ENCODE data around the gene MAP4K2. TPM values are rescaled to one million over a fixed set of nuclear protein-coding genes. Genes with fewer than 3 reads are reported as not detected.

The MAP4K2 gene
- total and polyA plus RNA-seq, 9 of the 15 experiments (the other 6 are each of a cell fraction or from before 2014, with no cell fraction given), result 0.13 to 14.5 (median 7.3) TPM

Other genes with a start within 250 kb of the MAP4K2 start
Only the 7 nearest of the 17 such genes appear.
- gene NRXN2, start 80.0 kb downstream of the MAP4K2 start, total RNA-seq (2014; rRNA removed), result 0.45 and 0.53 TPM in 2 replicates
- not detected in 2 replicates for gene NRXN2, start 80.0 kb downstream of the MAP4K2 start, total RNA-seq (2014; rRNA removed; fragmentation: Illumina TruSeq; extraction: Trizol)
- 0.11 TPM in 1 of 2 replicates, not detected in the other for gene NRXN2, start 80.0 kb downstream of the MAP4K2 start, total RNA-seq (2015; rRNA removed; fragmentation: Illumina TruSeq; extraction: Trizol)
- 0.47 and 0.69 TPM in 2 replicates for gene NRXN2, start 80.0 kb downstream of the MAP4K2 start, total RNA-seq (2021)
- 0.15 and 0.18 TPM in 2 replicates for gene NRXN2, start 80.0 kb downstream of the MAP4K2 start, polyA plus RNA-seq (2011; rRNA removed)
- 0.07 and 0.08 TPM in 2 replicates for gene NRXN2, start 80.0 kb downstream of the MAP4K2 start, polyA plus RNA-seq (2014; fragmentation: Illumina TruSeq; extraction: Trizol)
- not detected for gene NRXN2, start 80.0 kb downstream of the MAP4K2 start, polyA plus RNA-seq (2014; fragmentation: Nextera tagmentation; extraction: Ambion mirVana)
- 0.12 TPM in 1 of 2 replicates, not detected in the other for gene NRXN2, start 80.0 kb downstream of the MAP4K2 start, polyA plus RNA-seq (2014; rRNA removed)
- gene RASGRP2, start 59.1 kb downstream of the MAP4K2 start, total RNA-seq (2014; rRNA removed), result 10.8 and 12.3 TPM in 2 replicates
- 4.2 and 5.3 TPM in 2 replicates for gene RASGRP2, start 59.1 kb downstream of the MAP4K2 start, total RNA-seq (2014; rRNA removed; fragmentation: Illumina TruSeq; extraction: Trizol)
- gene RASGRP2, start 59.1 kb downstream of the MAP4K2 start, total RNA-seq (2015; rRNA removed; fragmentation: Illumina TruSeq; extraction: Trizol), result 4.1 and 5.0 TPM in 2 replicates
- 14.6 and 15.8 TPM in 2 replicates for gene RASGRP2, start 59.1 kb downstream of the MAP4K2 start, total RNA-seq (2021)
- 15.7 and 16.6 TPM in 2 replicates for gene RASGRP2, start 59.1 kb downstream of the MAP4K2 start, polyA plus RNA-seq (2011; rRNA removed)
- gene RASGRP2, start 59.1 kb downstream of the MAP4K2 start, polyA plus RNA-seq (2014; fragmentation: Illumina TruSeq; extraction: Trizol), result 5.5 and 6.3 TPM in 2 replicates
- gene RASGRP2, start 59.1 kb downstream of the MAP4K2 start, polyA plus RNA-seq (2014; fragmentation: Nextera tagmentation; extraction: Ambion mirVana), result 1 to 10 TPM in 1 of 2 experiments, under 1 TPM in 1; 0.87 to 1.1 TPM
- gene RASGRP2, start 59.1 kb downstream of the MAP4K2 start, polyA plus RNA-seq (2014; rRNA removed), result 15.8 and 22.7 TPM in 2 replicates
- 0.65 and 1.5 TPM in 2 replicates for gene PYGM, start 43.2 kb downstream of the MAP4K2 start, total RNA-seq (2014; rRNA removed)
- 0.29 and 0.32 TPM in 2 replicates for gene PYGM, start 43.2 kb downstream of the MAP4K2 start, total RNA-seq (2014; rRNA removed; fragmentation: Illumina TruSeq; extraction: Trizol)
- 0.33 and 0.60 TPM in 2 replicates for gene PYGM, start 43.2 kb downstream of the MAP4K2 start, total RNA-seq (2015; rRNA removed; fragmentation: Illumina TruSeq; extraction: Trizol)
- 0.69 and 1.2 TPM in 2 replicates for gene PYGM, start 43.2 kb downstream of the MAP4K2 start, total RNA-seq (2021)
- 0.72 and 1.2 TPM in 2 replicates for gene PYGM, start 43.2 kb downstream of the MAP4K2 start, polyA plus RNA-seq (2011; rRNA removed)
- gene PYGM, start 43.2 kb downstream of the MAP4K2 start, polyA plus RNA-seq (2014; fragmentation: Illumina TruSeq; extraction: Trizol), result 0.76 and 0.87 TPM in 2 replicates
- under 1 TPM; 0.07 to 0.11 TPM for gene PYGM, start 43.2 kb downstream of the MAP4K2 start, polyA plus RNA-seq (2014; fragmentation: Nextera tagmentation; extraction: Ambion mirVana)
- 0.55 and 0.68 TPM in 2 replicates for gene PYGM, start 43.2 kb downstream of the MAP4K2 start, polyA plus RNA-seq (2014; rRNA removed)
- 141 and 158 TPM in 2 replicates for gene SF1, start 24.7 kb downstream of the MAP4K2 start, total RNA-seq (2014; rRNA removed)
- 111 and 122 TPM in 2 replicates for gene SF1, start 24.7 kb downstream of the MAP4K2 start, total RNA-seq (2014; rRNA removed; fragmentation: Illumina TruSeq; extraction: Trizol)
- 78.3 and 84.0 TPM in 2 replicates for gene SF1, start 24.7 kb downstream of the MAP4K2 start, total RNA-seq (2015; rRNA removed; fragmentation: Illumina TruSeq; extraction: Trizol)
- gene SF1, start 24.7 kb downstream of the MAP4K2 start, total RNA-seq (2021), result 295 and 334 TPM in 2 replicates
- gene SF1, start 24.7 kb downstream of the MAP4K2 start, polyA plus RNA-seq (2011; rRNA removed), result 64.3 and 88.2 TPM in 2 replicates
- 207 and 244 TPM in 2 replicates for gene SF1, start 24.7 kb downstream of the MAP4K2 start, polyA plus RNA-seq (2014; fragmentation: Illumina TruSeq; extraction: Trizol)
- 10 to 100 TPM; 13.1 to 14.0 TPM for gene SF1, start 24.7 kb downstream of the MAP4K2 start, polyA plus RNA-seq (2014; fragmentation: Nextera tagmentation; extraction: Ambion mirVana)
- gene SF1, start 24.7 kb downstream of the MAP4K2 start, polyA plus RNA-seq (2014; rRNA removed), result 123 and 131 TPM in 2 replicates
- gene MEN1, start 7.3 kb upstream of the MAP4K2 start, total RNA-seq (2014; rRNA removed), result 24.3 and 29.4 TPM in 2 replicates
- gene MEN1, start 7.3 kb upstream of the MAP4K2 start, total RNA-seq (2014; rRNA removed; fragmentation: Illumina TruSeq; extraction: Trizol), result 6.3 and 7.3 TPM in 2 replicates
- gene MEN1, start 7.3 kb upstream of the MAP4K2 start, total RNA-seq (2015; rRNA removed; fragmentation: Illumina TruSeq; extraction: Trizol), result 12.3 and 15.0 TPM in 2 replicates
- 55.7 and 57.2 TPM in 2 replicates for gene MEN1, start 7.3 kb upstream of the MAP4K2 start, total RNA-seq (2021)
- gene MEN1, start 7.3 kb upstream of the MAP4K2 start, polyA plus RNA-seq (2011; rRNA removed), result 19.3 and 34.7 TPM in 2 replicates
- gene MEN1, start 7.3 kb upstream of the MAP4K2 start, polyA plus RNA-seq (2014; fragmentation: Illumina TruSeq; extraction: Trizol), result 42.7 and 48.3 TPM in 2 replicates
- gene MEN1, start 7.3 kb upstream of the MAP4K2 start, polyA plus RNA-seq (2014; fragmentation: Nextera tagmentation; extraction: Ambion mirVana), result 1 to 10 TPM; 3.4 to 3.9 TPM
- gene MEN1, start 7.3 kb upstream of the MAP4K2 start, polyA plus RNA-seq (2014; rRNA removed), result 40.5 and 42.5 TPM in 2 replicates
- gene CDC42BPG, start 41.4 kb upstream of the MAP4K2 start, total RNA-seq (2014; rRNA removed), result 4.0 and 7.1 TPM in 2 replicates
- gene CDC42BPG, start 41.4 kb upstream of the MAP4K2 start, total RNA-seq (2014; rRNA removed; fragmentation: Illumina TruSeq; extraction: Trizol), result 0.99 and 1.1 TPM in 2 replicates
- gene CDC42BPG, start 41.4 kb upstream of the MAP4K2 start, total RNA-seq (2015; rRNA removed; fragmentation: Illumina TruSeq; extraction: Trizol), result 2.1 and 2.5 TPM in 2 replicates
- 7.4 and 8.8 TPM in 2 replicates for gene CDC42BPG, start 41.4 kb upstream of the MAP4K2 start, total RNA-seq (2021)
- gene CDC42BPG, start 41.4 kb upstream of the MAP4K2 start, polyA plus RNA-seq (2011; rRNA removed), result 2.2 and 3.6 TPM in 2 replicates
- 1.8 and 4.6 TPM in 2 replicates for gene CDC42BPG, start 41.4 kb upstream of the MAP4K2 start, polyA plus RNA-seq (2014; fragmentation: Illumina TruSeq; extraction: Trizol)
- under 1 TPM; 0.04 to 0.08 TPM for gene CDC42BPG, start 41.4 kb upstream of the MAP4K2 start, polyA plus RNA-seq (2014; fragmentation: Nextera tagmentation; extraction: Ambion mirVana)
- gene CDC42BPG, start 41.4 kb upstream of the MAP4K2 start, polyA plus RNA-seq (2014; rRNA removed), result 7.9 and 11.8 TPM in 2 replicates
- gene EHD1, start 75.4 kb upstream of the MAP4K2 start, total RNA-seq (2014; rRNA removed), result 39.1 and 40.0 TPM in 2 replicates
- gene EHD1, start 75.4 kb upstream of the MAP4K2 start, total RNA-seq (2014; rRNA removed; fragmentation: Illumina TruSeq; extraction: Trizol), result 7.2 and 11.5 TPM in 2 replicates
- 12.7 and 12.9 TPM in 2 replicates for gene EHD1, start 75.4 kb upstream of the MAP4K2 start, total RNA-seq (2015; rRNA removed; fragmentation: Illumina TruSeq; extraction: Trizol)
- 65.0 and 69.6 TPM in 2 replicates for gene EHD1, start 75.4 kb upstream of the MAP4K2 start, total RNA-seq (2021)
- gene EHD1, start 75.4 kb upstream of the MAP4K2 start, polyA plus RNA-seq (2011; rRNA removed), result 16.4 and 34.2 TPM in 2 replicates
- 41.0 and 45.1 TPM in 2 replicates for gene EHD1, start 75.4 kb upstream of the MAP4K2 start, polyA plus RNA-seq (2014; fragmentation: Illumina TruSeq; extraction: Trizol)
- under 1 TPM; 0.46 to 0.59 TPM for gene EHD1, start 75.4 kb upstream of the MAP4K2 start, polyA plus RNA-seq (2014; fragmentation: Nextera tagmentation; extraction: Ambion mirVana)
- gene EHD1, start 75.4 kb upstream of the MAP4K2 start, polyA plus RNA-seq (2014; rRNA removed), result 26.8 and 27.3 TPM in 2 replicates

Measured in K562 (cell line).